Adrenal gland (tissue), 12 donors: Measurements from ENCODE around the gene NOS3. TPM values are rescaled to one million over a fixed set of nuclear protein-coding genes. Genes with fewer than 3 reads are reported as not detected.

Experiments
- DNase-seq, 7 donors: peaks; one replicate each; pipeline ENCODE4 v3.0.0-alpha.2; 2019 to 2020
- H3K27ac ChIP-seq, 5 donors: fragments of 200-600 bp; sonication (generic) in 4 of 5; 1 replicate in 3 of 5; 2 replicates in 2 of 5; pipeline versions ENCODE4 v1.5.1 to v1.8.0; 2016 to 2020; ENCODE audit warnings: mild to moderate bottlenecking in 1 of 5
- H3K27me3 ChIP-seq: fragments of 200-600 bp; 2 replicates; pipeline ENCODE4 v1.8.0; 2021
- H3K36me3 ChIP-seq, 2 donors: fragments of 200-600 bp; replicated peaks in 1 of 2; 1 replicate in 1 of 2; 2 replicates in 1 of 2; pipeline versions ENCODE4 v1.5.1 to v1.8.0; 2018 to 2022
- H3K4me1 ChIP-seq, 2 donors: fragments of 200-600 bp; replicated peaks in 1 of 2; 1 replicate in 1 of 2; 2 replicates in 1 of 2; pipeline versions ENCODE4 v1.5.1 to v1.8.0; 2018 to 2021
- H3K4me3 ChIP-seq, 4 donors: fragments of 200-600 bp; sonication (generic) in 3 of 4; one replicate each; pipeline ENCODE4 v1.5.1; 2016 to 2018
- H3K9me3 ChIP-seq, 3 donors: fragments of 200-600 bp; sonication (generic) in 1 of 3; replicated peaks in 1 of 3; 1 replicate in 2 of 3; 2 replicates in 1 of 3; pipeline versions ENCODE4 v1.5.1 to v1.8.0; 2016 to 2021
- CTCF ChIP-seq, 6 experiments: fragments of 450-650 bp in 4 of 6; fragments of 200-600 bp in 2 of 6; sonication (generic) in 1 of 6; IDR thresholded peaks; 1 replicate in 5 of 6; 2 replicates in 1 of 6; pipeline versions ENCODE4 v1.5.1 to v1.8.0; 2016 to 2021; ENCODE audit warnings: antibody characterized with exemption in 6 of 6, mild to moderate bottlenecking in 2 of 6, moderate library complexity in 1 of 6
- POLR2A ChIP-seq, 2 donors: fragments of 450-650 bp; IDR thresholded peaks; one replicate each; pipeline ENCODE4 v1.6.1; 2017; ENCODE audit warnings: antibody characterized with exemption in 2 of 2, mild to moderate bottlenecking in 2 of 2, moderate library complexity in 1 of 2
- WGBS, 4 donors: extraction: QIAGEN DNeasy Blood & Tissue Kit in 2 of 4; methylation state at CpG; one replicate each; pipeline versions ENCODE4 v1.1.5 to v1.1.7; 2013 to 2017; 5-methylcytosine and 5-hydroxymethylcytosine counted together
- intact Hi-C, 2 donors: fragments of 100-400 bp; cut with DNase I; formaldehyde crosslinking; loops; one replicate each; pipeline versions ENCODE4 v1.14.1 to v1.15.0; 2022 to 2023
- polyA plus RNA-seq, 3 donors: library from polyadenylated mRNA; stranded (reverse); fragments of 200-250 nt in 2 of 3; fragments of 350-450 nt in 1 of 3; fragmentation: Illumina TruSeq in 1 of 3; extraction: RNeasy Lipid Tissue Mini Kit (QIAGEN cat#74804) in 1 of 3; gene quantifications; one replicate each; pipeline ENCODE4 v1.2.3, GENCODE V29; 2013 to 2014
- total RNA-seq, 9 donors: library from RNA; depleted of rRNA in 4 of 9; stranded (reverse); fragments of >200 nt in 4 of 9; fragments of 120-200 nt in 1 of 9; fragmentation: NEBNext Ultra II Directional in 1 of 9; extraction: Animal tissue kit (Norgen Biotek cat#: 25700) in 1 of 9; gene quantifications; one replicate each; pipeline versions ENCODE4 v1.1.0 to v1.2.4, GENCODE V29; 2013 to 2023
- donor health status: healthy with polysubstance abuse.
- donor health status: Bipolar disorder and iron deficiency.
- donor health status: DM: yes; HTN: yes; CAD: no.
- donor health status: DM: no; HTN: no; CAD: no.
- donor health status: DM: no; HTN: no; CAD: no.
- donor health status: DM: yes; HTN: yes; CAD: no.

The NOS3 gene
- total and polyA plus RNA-seq, 12 donors: 2.2 to 26.5 (median 15.1) TPM

DNA sequence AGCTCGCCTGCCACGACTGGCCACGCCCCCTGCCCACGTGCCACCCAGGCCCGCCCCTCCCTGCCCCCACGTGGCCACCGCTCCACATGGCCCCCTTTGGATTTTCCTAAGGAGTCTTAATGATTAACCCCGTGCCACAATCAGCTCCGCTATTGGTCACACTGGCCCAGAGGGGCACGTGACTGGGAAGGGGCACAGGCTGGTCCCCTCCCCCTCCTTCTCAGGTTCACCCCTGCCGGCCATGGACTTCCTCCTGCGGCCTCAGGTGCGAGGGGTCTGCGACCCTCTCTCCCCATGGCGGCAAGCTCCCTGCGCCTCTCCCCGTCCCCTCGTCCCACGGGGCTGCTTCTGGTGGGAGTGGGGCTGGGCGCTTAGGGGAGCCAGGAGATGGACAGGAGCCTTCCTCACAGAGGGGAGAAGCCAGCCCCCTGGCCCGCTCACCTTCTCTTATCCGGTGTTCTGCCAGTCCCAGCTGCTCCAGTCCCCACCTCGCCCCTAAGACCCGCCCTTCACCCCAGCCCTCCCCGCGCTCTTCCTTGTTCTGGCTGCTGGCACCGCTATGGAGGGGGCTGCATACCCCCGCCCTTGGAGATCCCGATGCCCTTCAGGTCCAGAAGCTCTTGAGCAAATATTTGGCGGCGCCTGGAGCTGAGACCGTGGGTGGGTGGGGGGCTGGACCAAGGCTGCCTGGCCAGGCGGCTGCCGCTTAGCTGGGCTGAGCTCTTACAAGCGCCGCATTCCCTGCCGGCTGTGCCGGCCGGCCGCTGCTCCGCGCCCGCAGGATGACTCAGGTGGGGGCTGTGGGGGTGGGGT lies 71.8 kb downstream of the NOS3 start:
- H3K4me1 ChIP-seq: peaks cover 40 to 44% of the 10 kb centered on the region in 2 donors
- no peaks in the 10 kb centered on the region for H3K9me3 ChIP-seq
- intact Hi-C loops: no loop called here
- WGBS, 4 donors: 24 to 61% (median 34%) methylated on average over 11 to 43 of the region's 43 CpGs
- H3K4me3 ChIP-seq: peak overlapping the region in 1 of 4 donors; percentile 98
- H3K27me3 ChIP-seq: no peaks in the 10 kb centered on the region
- TF ChIP-seq CTCF (IDR thresholded peaks at IDR 0.05) (no peak), POLR2A (IDR thresholded peaks at IDR 0.05) (no peak)
- peaks cover 0 to 37% of the 10 kb centered on the region in 2 donors for H3K36me3 ChIP-seq
- H3K27ac ChIP-seq: peak overlapping the region in 4 of 5 donors; percentile 66 to 96 (median 76)
- DNase-seq: peak; percentile 54 to 85 (median 75)

DNA sequence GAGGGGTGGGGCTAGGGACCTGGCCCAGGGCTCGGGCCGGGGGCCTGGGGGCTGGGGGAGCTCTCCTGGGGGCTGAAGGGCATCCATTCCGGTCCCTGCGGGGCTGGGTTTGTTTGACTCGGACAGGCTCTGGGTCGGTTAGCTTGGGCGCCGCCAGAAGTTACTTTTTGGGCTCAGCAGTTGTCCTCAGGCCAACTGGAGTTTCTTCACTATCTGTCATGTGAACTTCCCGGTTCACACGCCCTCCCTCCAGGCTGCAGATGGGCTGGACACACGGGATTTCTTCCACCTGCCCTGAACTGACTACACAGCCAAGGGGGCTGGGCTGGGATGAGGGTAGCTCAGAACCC lies 72.4 kb downstream of the NOS3 start:
- H3K4me3 ChIP-seq: peak overlapping the region in 1 of 4 donors; percentile 98
- H3K27me3 ChIP-seq: no peaks in the 10 kb centered on the region
- TF ChIP-seq POLR2A (IDR thresholded peaks at IDR 0.05) (peak in 1 of 2 donors; percentile 18), CTCF (IDR thresholded peaks at IDR 0.05) (no peak)
- DNase-seq: peak in 6 of 7 donors; percentile 73 to 82 (median 79)
- intact Hi-C loops: no loop called here
- 0 to 50% (median 30%) methylated on average over 1 to 11 of the region's 11 CpGs for WGBS, 4 donors
- peaks cover 0 to 43% of the 10 kb centered on the region in 2 donors for H3K36me3 ChIP-seq
- peak overlapping the region in 4 of 5 donors; percentile 66 to 96 (median 76) for H3K27ac ChIP-seq
- peaks cover 40 to 44% of the 10 kb centered on the region in 2 donors for H3K4me1 ChIP-seq
- no peaks in the 10 kb centered on the region for H3K9me3 ChIP-seq

Other genes with a start within 250 kb of the NOS3 start
- 10 to 100 TPM in 8 of 9 donors, 1 to 10 TPM in 1; 1.8 to 99.1 (median 39.7) TPM for gene TMEM176B, start 190.7 kb upstream of the NOS3 start, total RNA-seq
- 10 to 100 TPM; 12.0 to 33.6 (median 12.6) TPM for gene TMEM176B, start 190.7 kb upstream of the NOS3 start, polyA plus RNA-seq
- 10 to 100 TPM in 8 of 9 donors, under 1 TPM in 1; 0.78 to 70.9 (median 28.0) TPM for gene TMEM176A, start 190.2 kb upstream of the NOS3 start, total RNA-seq
- 10 to 100 TPM; 14.6 to 46.4 (median 15.7) TPM for gene TMEM176A, start 190.2 kb upstream of the NOS3 start, polyA plus RNA-seq
- gene AOC1, start 138.5 kb upstream of the NOS3 start, total RNA-seq: under 1 TPM in 3 of 9 donors, not detected in 6; 0.11 to 0.29 (median 0.15) TPM
- under 1 TPM in 2 of 3 donors, not detected in 1; 0.10 to 0.32 TPM for gene AOC1, start 138.5 kb upstream of the NOS3 start, polyA plus RNA-seq
- gene KCNH2, start 12.7 kb upstream of the NOS3 start, total RNA-seq: 10 to 100 TPM in 1 of 9 donors, 1 to 10 TPM in 8; 1.1 to 10.7 (median 4.7) TPM
- gene KCNH2, start 12.7 kb upstream of the NOS3 start, polyA plus RNA-seq: 10 to 100 TPM in 1 of 3 donors, 1 to 10 TPM in 2; 4.5 to 18.7 (median 6.8) TPM
- gene ATG9B, start 33.5 kb downstream of the NOS3 start, total RNA-seq: under 1 TPM in 7 of 9 donors, not detected in 2; 0.23 to 0.74 (median 0.39) TPM
- gene ATG9B, start 33.5 kb downstream of the NOS3 start, polyA plus RNA-seq: 1 to 10 TPM in 2 of 3 donors, under 1 TPM in 1; 0.53 to 7.8 (median 2.1) TPM
- gene ABCB8, start 37.4 kb downstream of the NOS3 start, total RNA-seq: 10 to 100 TPM; 18.6 to 62.3 (median 51.5) TPM
- 10 to 100 TPM; 15.5 to 57.4 (median 50.8) TPM for gene ABCB8, start 37.4 kb downstream of the NOS3 start, polyA plus RNA-seq
- gene ASIC3, start 57.5 kb downstream of the NOS3 start, total RNA-seq: 1 to 10 TPM in 4 of 9 donors, under 1 TPM in 4, not detected in 1; 0.24 to 2.3 (median 1.1) TPM
- gene ASIC3, start 57.5 kb downstream of the NOS3 start, polyA plus RNA-seq: 10 to 100 TPM in 2 of 3 donors, 1 to 10 TPM in 1; 1.2 to 32.7 (median 10.0) TPM
- gene CDK5, start 66.9 kb downstream of the NOS3 start, total RNA-seq: 10 to 100 TPM; 15.4 to 29.8 (median 23.5) TPM
- 10 to 100 TPM; 15.8 to 19.3 (median 15.9) TPM for gene CDK5, start 66.9 kb downstream of the NOS3 start, polyA plus RNA-seq
- 100 to 1,000 TPM in 7 of 9 donors, 10 to 100 TPM in 2; 40.8 to 179 (median 146) TPM for gene SLC4A2, start 68.6 kb downstream of the NOS3 start, total RNA-seq
- gene SLC4A2, start 68.6 kb downstream of the NOS3 start, polyA plus RNA-seq: 100 to 1,000 TPM in 2 of 3 donors, 10 to 100 TPM in 1; 31.5 to 258 (median 157) TPM
- gene FASTK, start 89.8 kb downstream of the NOS3 start, total RNA-seq: 100 to 1,000 TPM in 1 of 9 donors, 10 to 100 TPM in 8; 42.0 to 112 (median 82.8) TPM
- gene FASTK, start 89.8 kb downstream of the NOS3 start, polyA plus RNA-seq: 100 to 1,000 TPM in 2 of 3 donors, 10 to 100 TPM in 1; 21.4 to 516 (median 281) TPM
- gene TMUB1, start 92.5 kb downstream of the NOS3 start, total RNA-seq: 10 to 100 TPM; 25.4 to 74.6 (median 41.1) TPM
- gene TMUB1, start 92.5 kb downstream of the NOS3 start, polyA plus RNA-seq: 100 to 1,000 TPM in 2 of 3 donors, 1 to 10 TPM in 1; 5.2 to 152 (median 101) TPM
- gene AGAP3, start 95.5 kb downstream of the NOS3 start, total RNA-seq: 100 to 1,000 TPM in 1 of 9 donors, 10 to 100 TPM in 8; 17.2 to 105 (median 49.1) TPM
- gene AGAP3, start 95.5 kb downstream of the NOS3 start, polyA plus RNA-seq: 100 to 1,000 TPM in 2 of 3 donors, 10 to 100 TPM in 1; 18.3 to 236 (median 111) TPM
- gene GBX1, start 176.7 kb downstream of the NOS3 start, total RNA-seq: not detected
- gene GBX1, start 176.7 kb downstream of the NOS3 start, polyA plus RNA-seq: not detected
- not detected for gene ASB10, start 196.2 kb downstream of the NOS3 start, total RNA-seq
- gene ASB10, start 196.2 kb downstream of the NOS3 start, polyA plus RNA-seq: not detected
- not detected for gene H2BK1, start 219.5 kb downstream of the NOS3 start, total RNA-seq
- gene H2BK1, start 219.5 kb downstream of the NOS3 start, polyA plus RNA-seq: not detected
- 100 to 1,000 TPM in 1 of 9 donors, 10 to 100 TPM in 8; 20.8 to 110 (median 30.8) TPM for gene ABCF2, start 236.2 kb downstream of the NOS3 start, total RNA-seq
- gene ABCF2, start 236.2 kb downstream of the NOS3 start, polyA plus RNA-seq: 10 to 100 TPM; 15.6 to 36.9 (median 16.1) TPM
- gene CHPF2, start 241.5 kb downstream of the NOS3 start, total RNA-seq: 10 to 100 TPM; 42.3 to 84.1 (median 62.5) TPM
- gene CHPF2, start 241.5 kb downstream of the NOS3 start, polyA plus RNA-seq: 10 to 100 TPM; 15.8 to 87.8 (median 58.7) TPM